Raji (cell line): ENCODE measurements around the gene LGALS1.

Source experiments
- POLR2A ChIP-seq: IDR thresholded peaks from 2 replicates; pipeline ENCODE4 v1.6.1; 2011; ENCODE audit warnings: low read depth, low read length, control low read depth; ENCODE audit not compliant: insufficient read depth

The LGALS1 gene

DNA sequence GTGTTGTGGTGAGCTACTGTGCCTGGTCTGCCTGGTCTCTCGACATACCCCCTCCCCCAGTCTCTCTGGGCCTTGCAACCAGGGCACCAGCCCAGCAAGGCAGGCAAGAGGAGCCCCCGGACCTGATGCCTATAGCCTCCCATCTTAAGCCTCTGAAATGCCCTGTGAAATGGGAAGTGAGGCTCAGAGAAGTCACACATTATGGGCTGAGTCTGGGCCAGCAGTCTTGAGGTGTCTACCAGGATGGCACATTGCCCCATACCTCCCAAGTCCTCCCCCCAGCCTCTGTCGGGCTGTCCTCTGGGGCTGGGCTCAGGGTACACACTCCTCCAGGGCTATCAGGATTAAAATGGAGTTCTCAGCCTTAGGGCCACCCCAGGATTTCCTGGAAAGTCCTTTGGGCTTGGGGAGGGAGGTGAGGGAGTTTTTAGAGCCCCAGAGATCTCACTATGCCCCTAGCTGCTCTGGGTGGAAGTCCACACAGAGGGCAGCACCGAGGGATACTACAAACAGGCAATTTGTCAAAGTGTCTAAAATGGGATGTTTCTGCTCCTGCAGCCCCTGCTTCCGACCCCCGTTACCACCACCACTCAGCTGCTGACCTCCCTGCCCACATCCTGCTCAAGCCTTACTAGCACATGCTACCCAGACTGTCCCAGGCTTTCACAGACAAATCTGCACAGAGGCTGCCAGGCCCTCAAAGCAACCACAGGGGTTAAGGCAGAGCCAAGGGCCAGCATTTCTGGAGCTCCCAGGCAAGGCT is 39.1 kb upstream of the LGALS1 start:
- no peak for TF ChIP-seq POLR2A

DNA sequence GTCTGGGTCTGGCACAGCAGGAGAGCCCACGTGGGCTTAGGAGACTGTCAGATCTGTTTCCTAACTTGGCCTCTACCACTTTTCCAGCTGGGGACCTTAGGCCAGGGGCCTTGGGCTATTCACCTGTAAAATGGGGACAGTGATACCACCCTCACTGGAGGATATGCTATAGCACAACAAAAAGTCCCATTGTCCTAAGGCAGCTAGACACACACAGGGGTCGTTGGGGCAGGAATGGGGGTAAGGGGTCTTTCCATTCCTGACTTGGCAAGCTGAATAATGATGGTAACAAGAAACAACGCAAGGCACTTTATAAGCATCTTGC is 38.5 kb upstream of the LGALS1 start:
- TF ChIP-seq POLR2A = no peak

DNA sequence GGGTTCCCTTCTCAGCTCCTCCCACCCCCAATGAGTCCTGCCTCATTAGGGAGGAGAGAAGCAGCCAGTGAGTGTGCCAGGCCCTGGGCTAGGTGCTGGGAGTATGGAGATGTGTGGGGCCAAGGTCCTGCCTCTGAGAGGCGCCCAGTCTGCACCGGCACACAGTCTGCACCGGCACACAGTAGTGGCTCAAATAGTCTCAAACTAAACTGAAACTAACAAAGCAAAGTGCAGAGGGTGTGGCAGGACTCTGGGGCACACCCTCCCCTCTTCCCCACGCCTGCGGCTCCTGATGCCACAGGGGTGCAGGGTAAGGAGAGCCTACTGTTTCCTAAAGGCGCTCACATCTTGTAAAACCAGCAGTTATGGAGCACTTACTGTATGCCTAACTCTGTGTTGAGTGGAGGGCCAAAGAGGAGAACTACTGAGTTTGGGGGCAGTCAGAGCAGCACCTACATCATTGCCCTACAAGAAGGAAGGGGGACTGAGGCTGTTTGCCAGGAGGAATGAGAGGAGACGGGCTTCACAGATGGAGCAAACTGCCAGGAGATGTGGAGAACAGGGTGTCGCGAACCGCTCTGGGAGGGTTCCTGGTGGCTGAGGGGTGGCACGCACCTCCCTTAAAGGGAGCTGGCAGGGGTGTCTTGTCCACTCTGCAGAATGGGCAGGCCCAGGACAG is 36.9 kb upstream of the LGALS1 start:
- no peak for TF ChIP-seq POLR2A

DNA sequence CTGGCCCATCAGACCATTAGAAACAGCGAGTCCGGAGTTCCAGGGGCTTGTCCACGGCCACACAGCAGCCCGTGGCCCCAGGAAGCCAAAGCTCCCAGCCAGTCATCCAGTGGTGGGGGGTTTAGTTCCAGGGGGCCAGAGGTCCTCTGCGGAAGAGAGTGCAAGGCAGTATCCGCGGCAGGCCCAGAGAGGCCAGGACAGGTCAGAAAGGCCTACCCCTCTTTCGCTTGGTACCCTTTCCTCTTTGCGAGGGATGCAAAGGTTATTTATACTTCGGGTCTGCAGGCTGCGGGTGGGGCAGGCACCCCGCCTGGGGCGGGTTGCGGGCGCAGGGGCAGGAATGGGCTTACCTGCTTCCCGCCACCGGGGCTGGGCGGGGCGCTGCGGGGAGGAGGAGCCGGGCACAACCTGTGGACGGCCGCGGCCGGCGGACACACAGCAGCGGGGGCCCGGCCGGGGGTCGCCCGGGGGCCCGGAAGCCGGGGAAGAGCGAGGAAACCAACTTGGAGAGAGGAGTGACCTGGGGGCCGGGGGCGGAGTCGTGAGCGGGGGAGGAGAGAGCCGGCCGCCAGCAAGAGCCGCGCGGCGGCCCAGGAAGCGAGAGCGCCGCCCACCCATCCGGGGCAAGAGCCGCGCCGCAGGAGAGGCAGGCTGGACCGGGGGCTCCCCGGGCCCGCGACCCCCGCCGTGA is 36.2 kb upstream of the LGALS1 start, which contains the start of gene SH3BP1:
SH3BP1 (plus strand) TSS at position 600 of the 691 bp plus-strand sequence. CDS start 119 bp downstream, outside the sequence.
- TF ChIP-seq POLR2A = peak; percentile 42; the same call in 1 of the 2 replicates

DNA sequence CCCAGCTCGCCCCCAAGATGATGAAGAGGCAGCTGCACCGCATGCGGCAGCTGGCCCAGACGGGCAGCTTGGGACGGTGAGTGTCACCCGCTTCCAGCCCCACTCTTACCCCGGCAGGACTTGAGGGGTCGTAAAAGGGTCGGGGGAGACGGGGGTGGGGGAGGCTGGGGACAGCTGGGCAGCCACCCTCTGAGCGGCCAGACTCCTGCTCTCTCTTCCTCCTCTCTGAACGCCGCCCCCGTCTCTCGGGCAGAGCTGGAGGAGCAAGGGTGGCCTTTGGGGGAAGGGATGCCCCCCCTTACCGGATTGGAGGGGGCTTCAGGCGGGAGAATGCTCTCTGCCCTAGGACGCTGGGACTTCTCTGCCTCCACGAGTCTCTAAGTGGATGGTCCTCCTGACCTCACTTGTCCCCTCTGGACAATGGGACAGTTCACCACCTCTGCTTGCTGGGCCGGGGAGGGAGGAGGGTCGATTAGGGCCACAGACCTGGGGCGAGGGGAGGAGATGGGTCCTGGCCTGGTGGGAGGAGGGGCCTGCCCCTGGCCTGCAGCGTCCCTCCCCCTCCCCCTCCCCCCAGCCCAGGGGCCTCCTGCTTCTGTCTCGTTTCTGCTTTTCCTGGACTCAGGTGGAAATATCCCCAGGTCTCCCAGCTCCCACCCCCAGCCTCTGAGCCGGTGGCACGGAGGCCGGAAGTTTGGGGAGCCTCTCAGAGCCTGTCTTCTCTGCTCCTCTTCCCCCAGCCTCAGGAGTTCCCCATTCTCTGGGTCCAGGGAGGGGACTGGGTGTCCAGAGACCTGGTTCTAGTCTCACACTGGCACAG is 35.5 kb upstream of the LGALS1 start:
- no peak for TF ChIP-seq POLR2A

DNA sequence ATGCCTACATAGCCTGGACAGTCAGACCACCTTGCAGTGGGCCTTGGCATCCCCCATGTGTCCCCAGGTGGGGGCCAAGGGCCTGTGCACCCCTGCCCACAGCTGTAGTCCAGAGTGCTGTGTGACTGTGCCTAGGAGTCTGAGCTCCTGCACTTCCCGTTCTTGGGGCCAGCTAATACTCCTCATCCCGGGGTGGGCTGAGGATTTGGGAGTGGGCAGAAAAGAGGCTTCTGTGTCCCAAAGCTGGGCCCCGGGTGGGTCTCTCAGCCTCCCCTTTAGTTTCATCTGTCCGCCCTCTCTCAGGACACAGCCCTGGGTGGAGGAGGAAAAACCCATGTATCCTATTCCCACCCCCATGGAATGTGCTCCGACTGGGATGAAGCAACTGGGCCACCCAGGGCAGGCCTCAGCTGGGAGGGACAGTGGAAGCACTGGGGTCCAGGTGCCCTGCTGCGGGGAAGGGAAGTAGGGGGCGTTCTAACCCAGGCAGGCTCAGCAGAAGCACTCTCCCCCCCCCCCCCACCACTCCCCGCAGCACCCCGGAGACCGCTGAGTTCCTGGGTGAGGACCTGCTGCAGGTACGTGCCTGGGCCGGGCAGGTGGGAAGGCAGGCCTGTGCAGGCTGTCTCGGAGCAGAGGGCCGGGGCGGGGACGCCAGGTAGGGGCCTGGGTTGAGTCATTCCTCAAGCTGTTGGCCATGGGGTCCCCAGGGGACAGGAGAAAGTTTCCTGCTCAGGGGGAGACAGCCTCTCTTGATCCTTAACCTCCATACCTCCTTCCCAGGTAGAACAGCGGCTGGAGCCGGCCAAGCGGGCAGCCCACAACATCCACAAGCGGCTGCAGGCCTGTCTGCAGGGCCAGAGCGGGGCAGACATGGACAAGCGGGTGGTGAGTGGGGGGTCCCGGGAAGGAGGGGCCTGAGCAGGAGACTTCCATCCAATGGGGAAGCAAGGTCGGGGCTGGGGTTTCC is 34.6 kb upstream of the LGALS1 start:
- no peak for TF ChIP-seq POLR2A

DNA sequence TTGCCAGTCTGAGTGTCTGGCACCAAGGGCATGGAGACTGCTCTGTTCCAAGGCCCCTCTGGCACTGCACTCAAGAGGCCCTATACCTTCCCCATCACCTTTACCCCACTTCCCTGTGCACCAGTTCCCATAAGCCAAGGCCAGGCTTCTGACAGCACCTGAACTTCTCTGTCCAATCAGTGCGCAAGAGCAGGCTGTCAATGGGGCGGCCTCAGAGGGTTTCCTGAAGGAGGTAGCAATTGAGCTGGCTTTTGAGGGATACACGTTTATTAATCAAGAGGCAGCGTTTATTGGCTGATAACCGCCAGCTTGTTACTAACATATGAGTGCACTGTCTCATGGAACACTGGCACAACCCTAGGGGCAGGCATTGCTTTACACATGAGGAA is 33.9 kb upstream of the LGALS1 start:
- TF ChIP-seq POLR2A = no peak

DNA sequence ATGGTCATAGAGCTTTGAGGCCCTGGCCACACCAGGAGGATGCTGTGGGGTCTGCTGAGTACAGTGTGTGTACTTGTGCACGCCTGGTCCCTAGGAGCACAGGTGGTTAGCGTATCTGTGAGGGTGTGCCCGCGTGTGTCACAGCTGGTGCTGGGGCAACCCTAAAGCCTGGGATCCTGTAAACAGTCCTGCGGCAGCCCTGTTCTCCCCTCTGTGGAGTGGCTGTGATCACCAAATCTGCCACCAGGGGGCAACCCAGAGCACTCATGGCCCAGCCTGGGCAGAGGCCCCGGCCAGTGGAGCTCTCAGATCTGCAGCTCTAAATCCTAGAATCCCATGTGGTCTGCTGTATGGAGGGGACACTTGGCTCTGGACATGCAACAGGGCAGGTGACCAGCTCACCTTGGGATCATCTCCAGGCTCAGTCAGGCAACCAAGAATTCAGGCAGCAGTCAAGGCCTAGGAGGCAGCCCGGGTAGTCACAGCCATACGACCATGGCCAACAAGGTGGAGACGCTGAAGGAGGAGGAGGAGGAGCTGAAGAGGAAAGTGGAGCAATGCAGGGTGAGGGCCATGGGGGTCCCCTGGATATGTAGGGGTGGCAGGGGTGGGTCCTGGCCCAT is 32.1 kb upstream of the LGALS1 start:
- no peak for TF ChIP-seq POLR2A

DNA sequence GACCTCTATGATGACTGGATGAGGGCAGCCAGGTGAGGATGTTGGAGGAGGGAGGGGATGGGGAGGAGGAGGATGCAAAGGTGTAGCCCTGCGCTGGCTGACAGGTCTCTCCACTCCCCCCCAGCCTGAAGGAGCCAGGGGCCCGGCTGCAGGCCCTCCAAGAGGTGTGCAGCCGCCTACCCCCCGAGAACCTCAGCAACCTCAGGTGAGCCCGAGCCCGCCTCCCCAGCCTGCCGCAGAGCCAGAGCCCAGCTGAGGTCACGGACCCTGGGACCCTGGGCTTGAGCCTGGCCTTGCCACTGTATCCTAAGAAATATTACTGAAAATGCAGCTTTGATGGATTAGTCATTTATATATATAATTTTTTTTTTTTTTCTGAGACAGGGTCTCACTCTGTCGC is 28.1 kb upstream of the LGALS1 start:
- no peak for TF ChIP-seq POLR2A

DNA sequence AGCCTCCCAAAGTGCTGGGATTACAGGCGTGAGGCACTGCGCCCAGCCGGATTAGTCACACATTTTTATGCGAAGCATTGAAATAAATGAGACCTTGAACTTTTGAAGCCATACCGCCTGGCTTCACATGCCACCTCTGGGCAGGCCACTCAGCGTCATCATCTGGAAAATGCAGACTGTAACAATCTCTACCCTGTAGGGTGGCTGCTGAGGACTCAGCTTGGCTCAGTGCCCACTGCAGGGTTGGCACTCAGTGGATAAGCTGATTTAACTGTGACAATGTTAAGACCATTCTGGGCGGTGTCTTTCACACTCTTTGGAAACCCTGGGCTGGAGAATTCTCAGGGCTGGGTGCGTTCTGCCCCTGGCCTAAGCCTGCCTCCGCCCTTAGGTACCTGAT is 27.5 kb upstream of the LGALS1 start:
- no peak for TF ChIP-seq POLR2A

DNA sequence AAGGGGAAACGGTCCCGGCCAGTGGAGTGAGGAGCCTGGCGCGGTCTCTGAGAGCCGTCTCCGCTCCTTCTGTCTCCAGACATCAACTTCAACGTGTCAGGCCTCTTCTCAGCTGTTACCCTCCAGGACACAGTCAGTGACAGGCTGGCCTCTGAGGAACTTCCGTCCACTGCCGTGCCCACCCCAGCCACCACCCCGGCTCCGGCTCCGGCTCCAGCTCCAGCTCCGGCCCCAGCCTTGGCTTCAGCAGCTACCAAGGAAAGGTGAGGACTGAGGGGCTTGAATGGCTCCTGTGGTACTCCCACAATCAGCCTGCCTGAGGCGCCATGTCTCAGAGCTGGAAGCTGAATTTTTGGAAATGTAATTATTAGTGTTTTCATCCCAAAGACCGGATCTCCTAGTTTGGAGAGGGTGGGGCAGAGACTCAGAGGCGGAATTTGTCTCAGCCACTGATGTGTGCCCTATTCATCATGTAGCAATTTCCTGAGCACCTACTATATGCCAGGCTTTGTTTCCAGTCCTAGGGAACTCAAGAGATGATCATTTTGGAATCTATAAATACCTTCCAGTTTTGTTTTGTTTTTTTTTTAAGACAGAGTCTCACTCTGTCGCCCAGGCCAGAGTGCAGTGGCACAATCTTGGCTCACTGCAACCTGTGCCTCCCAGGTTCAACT is 24.8 kb upstream of the LGALS1 start:
- no peak for TF ChIP-seq POLR2A

DNA sequence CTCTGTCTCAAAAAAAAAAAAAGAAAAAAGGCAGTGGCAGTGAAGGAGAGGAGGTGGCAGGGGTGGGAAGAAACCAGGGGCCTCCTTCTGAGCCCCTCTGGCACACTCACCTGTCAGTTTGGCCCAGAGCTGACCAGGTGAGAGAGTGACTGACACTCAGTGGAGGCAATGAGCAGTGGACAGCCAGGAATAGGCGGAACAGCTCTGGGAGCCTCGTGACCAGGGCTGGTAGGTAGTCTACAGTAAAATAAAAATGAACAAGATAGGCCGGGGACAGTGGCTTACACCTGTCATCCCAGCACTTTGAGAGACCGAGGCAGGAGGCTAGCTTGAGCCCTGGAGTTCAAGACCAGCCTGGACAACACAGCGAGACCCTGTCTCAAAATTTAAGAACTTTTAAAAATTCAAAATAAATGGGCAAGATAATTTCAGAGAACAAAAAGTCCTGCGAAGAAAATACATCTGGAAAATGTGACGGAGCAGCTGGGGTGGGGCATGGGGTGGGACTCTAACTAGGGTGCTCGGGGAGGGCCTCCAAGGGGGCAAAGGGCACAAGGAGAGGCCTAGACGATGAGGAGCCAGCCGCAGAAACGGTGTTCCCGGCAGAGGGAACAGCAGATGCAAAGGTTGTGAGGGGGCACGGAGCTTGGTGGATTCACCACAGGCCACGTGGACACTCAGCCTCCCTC is 20.7 kb upstream of the LGALS1 start:
- no peak for TF ChIP-seq POLR2A

DNA sequence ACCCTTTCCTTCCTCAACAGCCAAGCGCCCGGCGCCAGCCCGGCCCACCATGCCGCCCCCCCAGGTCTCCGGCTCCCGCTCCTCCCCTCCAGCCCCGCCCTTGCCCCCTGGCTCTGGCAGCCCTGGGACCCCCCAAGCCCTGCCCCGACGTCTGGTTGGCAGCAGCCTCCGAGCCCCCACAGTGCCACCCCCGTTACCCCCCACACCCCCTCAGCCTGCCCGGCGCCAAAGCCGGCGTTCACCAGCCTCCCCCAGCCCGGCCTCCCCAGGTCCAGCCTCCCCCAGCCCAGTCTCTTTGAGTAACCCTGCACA is 20.2 kb upstream of the LGALS1 start:
- no peak for TF ChIP-seq POLR2A
